GM19438 (cell line): Measurements from ENCODE around the gene PDLIM5.

Experiments used
- ATAC-seq: cut with Tn5 transposase; IDR thresholded peaks from one replicate; pipeline ENCODE4 v1.9.1; 2021; ENCODE audit warnings: low read depth; ENCODE audit not compliant: unreplicated experiment

PDLIM5 gene

GRCh38 chr4:94678896-94679295, 227.2 kb downstream of the PDLIM5 start:
- ATAC-seq, result no peak

- ATAC-seq, result no peak
Observed at GRCh38 chr4:94680176-94680862, 228.6 kb downstream of the PDLIM5 start.

- no peak for ATAC-seq
Observed at GRCh38 chr4:94686086-94686485, 234.3 kb downstream of the PDLIM5 start.

DNA sequence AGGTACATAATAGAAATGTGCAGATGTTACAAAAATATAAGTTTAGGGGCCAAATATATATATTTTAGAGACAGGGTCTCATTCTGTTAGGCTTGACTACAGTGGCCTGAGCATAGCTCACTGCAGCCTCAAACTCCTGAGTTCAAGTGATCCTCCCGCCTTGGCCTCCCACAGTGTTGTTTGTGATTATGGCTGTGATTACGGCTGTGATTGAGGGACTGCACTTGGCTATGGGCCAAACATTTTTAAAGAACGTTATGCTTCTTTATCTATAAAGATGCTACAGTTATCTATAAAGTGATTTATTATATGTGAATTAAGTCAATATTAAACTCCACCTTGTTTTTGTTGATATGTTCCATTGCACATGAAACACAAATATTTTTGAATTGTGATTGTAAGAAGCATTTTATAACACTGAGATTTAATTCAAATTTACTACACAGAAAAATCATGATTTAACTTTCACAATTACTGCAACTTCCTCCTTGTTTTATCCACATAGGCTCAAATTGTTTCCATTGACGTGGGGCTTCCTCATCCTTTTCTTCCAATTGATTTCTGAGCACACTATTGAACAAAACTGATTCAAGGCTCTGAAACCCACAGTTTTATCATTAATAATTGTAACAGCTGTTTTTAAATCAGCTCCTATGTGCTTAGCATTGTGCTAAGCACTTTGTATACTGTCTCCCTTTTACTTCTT, 237.6 kb downstream of the PDLIM5 start:
- no peak for ATAC-seq

DNA sequence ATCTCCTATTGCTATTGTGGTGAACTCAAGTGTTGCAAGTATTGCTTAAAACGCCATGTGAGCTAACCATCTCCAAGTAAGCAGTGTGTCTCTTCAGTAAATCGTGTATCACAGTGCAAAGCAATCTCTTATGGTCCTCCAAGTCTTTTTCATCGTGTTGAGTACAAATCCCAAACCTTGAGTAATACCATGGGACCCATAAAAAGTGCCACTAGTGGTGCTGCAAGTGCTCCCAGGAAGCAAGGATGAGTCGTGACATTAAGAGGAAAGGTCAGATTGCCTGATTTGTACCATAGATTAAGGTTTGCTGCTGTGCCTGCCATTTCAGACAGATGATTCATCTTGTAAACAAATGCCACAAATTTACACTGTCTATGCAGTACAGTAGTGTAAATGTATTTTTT, 239.1 kb downstream of the PDLIM5 start:
- no peak for ATAC-seq

DNA sequence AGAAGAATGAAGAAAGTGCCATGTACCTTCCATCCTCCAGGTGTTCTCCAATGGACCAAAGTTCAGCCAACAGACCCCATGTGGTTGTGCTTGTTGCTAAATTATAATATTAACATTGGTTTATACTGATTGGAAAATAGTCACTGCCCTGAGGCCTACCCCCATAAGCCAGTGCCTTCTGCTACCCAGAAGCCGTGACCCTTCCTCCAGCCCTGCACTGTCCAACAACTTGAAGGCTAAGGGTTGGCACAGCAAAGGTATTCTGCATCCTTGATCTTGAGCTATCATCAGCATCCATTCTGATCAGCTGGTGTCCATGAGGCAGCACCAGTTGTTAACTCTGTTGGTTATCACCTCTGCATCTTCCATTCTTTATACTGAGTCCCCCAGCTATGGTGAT, 239.8 kb downstream of the PDLIM5 start:
- ATAC-seq, result no peak

GRCh38 chr4:94695384-94695783, 243.6 kb downstream of the PDLIM5 start:
- ATAC-seq, result no peak

DNA sequence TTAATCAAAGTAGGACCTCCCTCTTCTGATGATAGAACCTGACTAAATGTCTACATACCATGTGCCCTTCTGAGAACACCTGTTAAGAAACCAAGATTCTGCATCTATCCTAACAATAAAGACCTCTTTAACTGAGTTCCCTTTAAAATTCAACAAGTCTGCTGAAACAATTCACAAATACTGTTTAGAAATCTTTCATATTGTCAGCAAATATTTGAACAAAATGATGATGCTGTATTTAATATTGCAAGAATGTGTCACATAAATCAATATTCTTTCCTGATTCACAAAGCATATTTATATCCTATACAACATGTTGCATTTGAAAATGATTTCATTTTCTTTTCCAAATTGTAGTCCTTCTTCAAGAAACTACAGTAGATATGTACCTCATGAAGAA, 246.4 kb downstream of the PDLIM5 start:
- no peak for ATAC-seq

DNA sequence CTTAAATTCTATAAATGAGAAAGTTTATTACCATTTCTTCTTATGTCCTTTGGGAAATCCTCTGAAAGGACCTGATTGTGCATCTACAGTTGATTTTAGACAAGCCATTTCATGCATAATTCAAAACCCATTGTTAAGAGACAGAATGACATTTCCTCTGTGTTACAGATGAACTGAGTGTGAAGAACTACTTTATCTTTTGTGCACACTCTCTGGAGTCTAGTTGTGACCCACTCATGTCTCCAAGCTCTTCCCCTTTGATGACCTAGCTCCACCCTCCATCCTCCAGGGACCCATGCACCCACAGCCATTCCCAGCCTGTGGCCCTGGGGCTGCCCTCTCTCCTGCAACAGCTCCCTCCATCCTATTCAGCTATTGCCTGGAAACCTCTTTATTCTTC, 248.6 kb downstream of the PDLIM5 start:
- no peak for ATAC-seq

GRCh38 chr4:94701631-94702300, 250.0 kb downstream of the PDLIM5 start:
- ATAC-seq, result no peak

DNA sequence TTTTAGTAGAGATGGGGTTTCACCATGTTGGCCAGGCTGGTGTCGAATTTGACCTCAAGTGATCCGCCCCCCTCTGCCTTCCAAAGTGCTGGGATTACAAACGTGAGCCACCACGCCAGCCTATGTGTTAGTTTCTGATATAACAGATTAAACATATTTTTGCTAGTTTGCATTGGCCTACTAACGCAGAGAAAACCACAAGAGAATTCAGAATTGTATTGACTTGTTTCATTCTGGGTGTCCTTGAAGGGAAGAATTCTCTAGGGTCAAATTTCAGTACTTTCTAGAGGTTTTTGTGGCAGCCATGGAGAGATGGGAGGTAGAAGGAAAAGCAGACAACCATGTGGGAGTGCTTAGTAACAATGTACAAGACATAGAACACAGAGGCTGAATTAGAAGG, 259.9 kb downstream of the PDLIM5 start:
- ATAC-seq, result no peak

GRCh38 chr4:94714365-94715160, 262.8 kb downstream of the PDLIM5 start:
- ATAC-seq, result no peak

GRCh38 chr4:94715726-94716125, 264.0 kb downstream of the PDLIM5 start:
- no peak for ATAC-seq
